Ecto neural progenitor cell (in vitro differentiated cells): ENCODE results near the gene TNIK.

Experiments
- DNase-seq: peaks from one replicate; pipeline ENCODE4 v3.0.0-alpha.2; 2018; ENCODE audit warnings: low spot score

Gene TNIK

GRCh38 chr3:171281256-171281992 lies 178.8 kb downstream of the TNIK start:
- no peak for DNase-seq

GRCh38 chr3:171279972-171280371 lies 180.2 kb downstream of the TNIK start:
- DNase-seq: no peak

GRCh38 chr3:171278299-171278590 lies 182.0 kb downstream of the TNIK start:
- no peak for DNase-seq

GRCh38 chr3:171277456-171278298 lies 182.5 kb downstream of the TNIK start:
- no peak for DNase-seq

- no peak for DNase-seq
These were observed 183.3 kb downstream of the TNIK start for GRCh38 chr3:171276923-171277322.

- no peak for DNase-seq
These were observed 186.0 kb downstream of the TNIK start for GRCh38 chr3:171274222-171274621.

- no peak for DNase-seq
These were observed 189.7 kb downstream of the TNIK start for GRCh38 chr3:171270541-171270940.

- no peak for DNase-seq
These were observed 190.7 kb downstream of the TNIK start for GRCh38 chr3:171269542-171269941.

GRCh38 chr3:171268677-171269076 lies 191.5 kb downstream of the TNIK start:
- no peak for DNase-seq

GRCh38 chr3:171267104-171267503 lies 193.1 kb downstream of the TNIK start:
- no peak for DNase-seq

- no peak for DNase-seq
These were observed 193.5 kb downstream of the TNIK start for GRCh38 chr3:171266740-171267073.

- no peak for DNase-seq
These were observed 194.0 kb downstream of the TNIK start for GRCh38 chr3:171266034-171266739.

GRCh38 chr3:171264758-171265157 lies 195.4 kb downstream of the TNIK start:
- DNase-seq: no peak

- no peak for DNase-seq
These were observed 197.8 kb downstream of the TNIK start for GRCh38 chr3:171262431-171262830.

GRCh38 chr3:171261487-171261886 lies 198.7 kb downstream of the TNIK start:
- DNase-seq: no peak

- DNase-seq: no peak
These were observed 199.3 kb downstream of the TNIK start for GRCh38 chr3:171260899-171261298.

- DNase-seq: no peak
These were observed 199.7 kb downstream of the TNIK start for GRCh38 chr3:171260466-171260865.

- no peak for DNase-seq
These were observed 201.9 kb downstream of the TNIK start for GRCh38 chr3:171258316-171258715.

- no peak for DNase-seq
These were observed 202.7 kb downstream of the TNIK start for GRCh38 chr3:171257251-171258203.

GRCh38 chr3:171256445-171257250 lies 203.6 kb downstream of the TNIK start:
- DNase-seq: no peak

GRCh38 chr3:171255236-171255806 lies 204.9 kb downstream of the TNIK start:
- DNase-seq: no peak
